T47D (cell line): ENCODE data around the gene TPO.

Source experiments
- DNase-seq, 2 experiments: peaks; one replicate each; pipeline versions ENCODE4 v3.0.0 to v3.0.0-alpha.2; 2011 to 2012; ENCODE audit warnings: low read depth in 1 of 2, low spot score in 1 of 2
- JUND ChIP-seq: IDR thresholded peaks from 2 replicates; pipeline ENCODE4 v1.6.1; 2012; ENCODE audit warnings: low read depth
- in situ Hi-C: cut with HindIII; loops from 2 replicates; pipeline ENCODE4 v1.10.0; 2016; ENCODE audit warnings: low sequenced_read_pairs, low pct_unique_long_range_greater_than_20kb

TPO gene

GRCh38 chr2:1438972-1439371 is 25.7 kb downstream of the TPO start:
- TF ChIP-seq JUND: no peak
- no peak for DNase-seq
- in situ Hi-C loops: no loop called here

- DNase-seq: no peak
- no peak for TF ChIP-seq JUND
- in situ Hi-C loops: no loop called here
These were observed 27.3 kb downstream of the TPO start for GRCh38 chr2:1440581-1440980.

DNA sequence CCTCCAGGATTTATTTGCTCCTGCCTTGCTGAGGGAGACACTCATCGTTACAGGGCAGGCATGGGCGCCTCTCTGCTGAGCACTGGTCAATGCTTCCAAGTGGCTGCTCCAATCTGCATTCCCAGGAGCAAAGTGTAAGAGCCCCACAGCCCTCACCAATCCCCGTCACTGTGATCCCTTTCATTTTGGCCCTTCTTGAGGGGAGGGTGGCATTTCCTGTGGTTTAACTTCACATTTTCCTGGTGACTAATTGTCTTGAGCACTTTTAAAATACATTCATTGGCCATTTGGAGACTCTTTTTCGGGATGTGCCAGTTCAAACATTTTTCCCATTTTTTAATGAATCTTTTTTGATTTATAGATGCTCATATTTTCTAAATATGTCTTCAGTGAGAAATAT is 33.0 kb downstream of the TPO start:
- in situ Hi-C loops: no loop called here
- no peak for DNase-seq
- no peak for TF ChIP-seq JUND

DNA sequence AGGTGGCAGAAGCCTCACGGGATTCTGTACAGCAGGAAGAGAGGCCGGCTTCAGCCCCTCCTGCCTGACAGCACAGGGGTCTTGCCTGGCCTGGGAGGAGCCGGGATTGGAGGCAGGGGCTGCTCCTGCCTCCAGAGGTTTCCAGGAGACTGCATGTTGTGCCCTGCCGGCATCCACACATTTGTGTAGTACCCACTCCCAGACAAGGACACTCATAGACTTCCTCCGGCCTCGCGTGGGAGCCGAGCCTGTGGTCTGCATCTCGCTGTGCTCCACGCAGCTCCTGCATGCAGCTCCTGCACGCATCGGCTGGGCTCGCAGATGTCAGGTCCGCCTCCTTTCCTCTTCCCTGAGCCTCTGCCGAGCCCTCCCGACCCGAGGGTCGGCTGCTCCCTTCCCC is 34.7 kb downstream of the TPO start:
- in situ Hi-C loops: no loop called here
- TF ChIP-seq JUND: no peak
- DNase-seq: no peak

DNA sequence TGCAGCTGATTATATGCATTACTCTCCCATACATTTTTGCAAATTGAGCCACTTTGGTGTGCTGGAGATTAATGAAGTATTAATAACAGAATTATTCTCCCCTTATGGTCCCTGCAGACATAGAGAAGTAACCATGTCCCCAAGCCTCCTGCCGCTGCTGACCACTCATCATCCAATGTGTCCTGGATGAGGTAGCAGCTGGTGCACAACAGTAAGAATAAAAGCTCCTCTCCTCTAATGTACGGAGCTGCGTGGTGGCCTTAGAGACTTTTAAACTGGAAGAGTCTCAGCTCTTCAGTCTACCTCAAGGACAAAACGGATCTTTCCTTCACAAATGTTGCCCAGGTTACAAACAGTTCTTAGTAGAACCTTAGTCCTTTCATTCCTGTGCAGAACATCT is 37.7 kb downstream of the TPO start:
- no peak for TF ChIP-seq JUND
- no peak for DNase-seq
- in situ Hi-C loops: no loop called here

DNA sequence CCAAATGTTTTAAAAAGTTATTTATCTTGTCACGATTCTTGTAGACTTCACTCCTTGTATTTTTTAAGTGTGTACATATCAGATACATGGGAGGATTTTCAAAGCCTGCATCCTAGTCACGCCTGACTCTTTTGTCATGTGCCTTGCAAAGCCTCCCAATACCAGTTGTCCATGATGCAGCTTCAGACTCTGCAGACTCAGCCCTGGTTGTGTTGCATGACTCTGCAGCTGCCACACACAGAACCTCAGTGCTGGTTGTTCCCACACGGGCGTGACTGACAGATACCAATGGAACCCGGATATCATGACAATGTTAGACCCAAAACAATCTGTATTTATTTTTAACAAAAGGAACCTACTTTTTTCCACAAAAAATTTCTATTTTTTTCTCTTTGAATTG is 38.2 kb downstream of the TPO start:
- DNase-seq: no peak
- in situ Hi-C loops: no loop called here
- no peak for TF ChIP-seq JUND

DNA sequence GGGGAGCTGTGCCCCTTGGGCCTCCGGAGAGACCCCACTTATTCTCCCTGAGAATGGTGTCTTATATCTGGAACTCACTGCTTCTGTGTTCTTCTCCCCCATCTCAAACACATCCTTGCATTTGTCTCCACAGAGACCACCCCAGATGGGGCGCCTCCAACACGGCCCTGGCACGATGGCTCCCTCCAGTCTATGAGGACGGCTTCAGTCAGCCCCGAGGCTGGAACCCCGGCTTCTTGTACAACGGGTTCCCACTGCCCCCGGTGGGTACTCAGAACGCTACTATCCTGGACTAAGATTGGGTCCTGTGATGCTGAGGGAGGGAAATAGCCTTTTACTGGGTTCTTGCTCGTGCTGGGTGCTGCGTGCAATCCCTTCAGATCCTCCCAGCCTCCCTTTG is 40.3 kb downstream of the TPO start:
- no peak for DNase-seq
- in situ Hi-C loops: no loop called here
- TF ChIP-seq JUND: no peak

GRCh38 chr2:1454346-1454745 is 41.1 kb downstream of the TPO start:
- DNase-seq: no peak
- no peak for TF ChIP-seq JUND
- in situ Hi-C loops: no loop called here

DNA sequence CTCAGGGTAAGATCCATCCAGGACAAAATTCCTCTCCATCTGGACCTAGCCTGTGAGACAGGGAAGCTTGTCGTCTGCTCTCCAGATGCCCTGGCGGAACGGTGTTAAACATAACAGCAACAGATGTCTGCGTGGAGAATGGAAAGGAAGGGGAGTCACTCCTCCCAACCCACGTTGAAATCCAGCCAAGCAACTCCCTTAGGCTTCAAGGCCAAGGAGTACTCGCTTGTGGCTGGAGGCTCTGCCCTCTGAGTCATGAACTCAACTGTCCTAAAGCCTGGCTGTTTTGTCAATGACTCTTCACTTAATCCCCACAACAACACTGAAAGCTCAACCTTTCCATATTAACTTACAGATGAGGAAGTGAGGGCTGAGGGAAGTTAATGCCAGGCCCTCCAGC is 42.2 kb downstream of the TPO start:
- no peak for DNase-seq

DNA sequence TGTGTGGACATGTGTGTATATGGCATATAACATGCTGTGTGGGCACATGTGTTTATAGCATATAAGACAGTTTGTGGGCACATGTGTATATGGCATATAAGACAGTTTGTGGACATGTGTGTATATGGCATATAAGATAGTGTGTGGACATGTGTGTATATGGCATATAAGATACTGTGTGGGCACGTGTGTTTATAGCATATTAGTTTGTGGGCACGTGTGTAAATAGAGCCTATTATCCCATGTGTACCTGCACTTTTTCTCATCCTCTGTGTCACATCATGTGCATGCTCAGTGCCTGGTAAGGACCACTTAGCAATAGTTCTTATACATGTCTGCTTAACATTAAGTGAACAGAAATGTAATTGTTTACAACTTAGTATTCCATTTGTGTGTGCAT is 45.2 kb downstream of the TPO start:
- in situ Hi-C loops: no loop called here
- no peak for TF ChIP-seq JUND

More for the DNA sequence above, 42.2 kb downstream of the TPO start:
- no peak for TF ChIP-seq JUND
- in situ Hi-C loops: no loop called here

DNA sequence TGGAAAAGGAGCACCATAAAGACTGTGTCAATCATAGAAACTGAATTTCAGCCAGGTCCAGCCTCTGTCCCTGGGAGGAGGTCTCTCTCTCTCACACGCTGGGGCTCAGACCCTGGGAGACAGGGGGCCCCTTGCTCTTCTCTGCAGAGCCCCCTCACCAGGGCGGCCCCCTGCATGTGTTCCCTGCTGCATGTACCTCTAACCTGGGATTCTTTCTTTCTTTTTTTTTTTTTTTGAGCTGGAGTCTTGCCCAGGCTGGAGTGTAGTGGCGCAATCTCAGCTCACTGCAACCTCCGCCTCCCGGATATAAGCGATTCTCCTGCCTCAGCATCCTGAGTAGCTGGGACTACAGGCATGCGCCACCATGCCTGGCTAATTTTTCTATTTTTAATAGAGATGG is 46.5 kb downstream of the TPO start:
- no peak for DNase-seq
- no peak for TF ChIP-seq JUND
- in situ Hi-C loops: no loop called here

More for the DNA sequence above, 45.2 kb downstream of the TPO start:
- no peak for DNase-seq

GRCh38 chr2:1460851-1461418 is 47.7 kb downstream of the TPO start:
- DNase-seq: no peak
- in situ Hi-C loops: no loop called here
- TF ChIP-seq JUND: no peak

GRCh38 chr2:1461507-1462390 is 48.5 kb downstream of the TPO start:
- in situ Hi-C loops: no loop called here
- TF ChIP-seq JUND: no peak
- DNase-seq: no peak
